Measurements from ENCODE around the gene C19orf53. TPM values are rescaled to one million over a fixed set of nuclear protein-coding genes. Genes with fewer than 3 reads are reported as not detected.

The C19orf53 gene
- polyA plus RNA-seq, 1 donor (not counting 4 experiments of a cell fraction or from before 2014, with no cell fraction given): 143 TPM

GRCh38 chr19:13817615-13818371, 43.5 kb downstream of the C19orf53 start:
- no peak for DNase-seq (ENCODE audit: low read depth, low spot score)
- Histone ChIP-seq H3K9me1 (ENCODE audit: control insufficient read depth, extremely low read depth, insufficient read depth, low read length) (no peaks in the 10 kb centered on the region), H3K36me3 (ENCODE audit: control insufficient read depth in 2 of 2, extremely low read depth in 1 of 2, insufficient read depth in 2 of 2, low read length in 2 of 2) (peaks cover 0 to 19% of the 10 kb centered on the region in 2 experiments), H3K4me3 (ENCODE audit: control insufficient read depth in 2 of 3, extremely low read depth in 1 of 3, insufficient read depth in 2 of 3, low read depth in 1 of 3, low read length in 3 of 3) (no peak overlapping the region), H3K9me3 (ENCODE audit: control insufficient read depth, low read depth, low read length) (no peaks in the 10 kb centered on the region), H3K79me2 (ENCODE audit: control insufficient read depth, insufficient read depth, low read length) (no peaks in the 10 kb centered on the region), H3K9ac (ENCODE audit: control insufficient read depth, extremely low read depth, insufficient read depth, low read length) (no peak overlapping the region), H3K27ac (ENCODE audit: control insufficient read depth, insufficient read depth, low read length) (no peak overlapping the region), H3K4me1 (ENCODE audit: control insufficient read depth, extremely low read depth, insufficient read depth, low read length) (no peaks in the 10 kb centered on the region), H3K4me2 (ENCODE audit: control insufficient read depth, extremely low read depth, insufficient read depth, low read depth, low read length) (peak overlapping the region; percentile 6), H2AFZ (ENCODE audit: control insufficient read depth, low read length) (no peak overlapping the region), H3K27me3 (ENCODE audit: control insufficient read depth, extremely low read depth, insufficient read depth, low read length) (no peaks in the 10 kb centered on the region), H4K20me1 (ENCODE audit: control insufficient read depth, extremely low read depth, insufficient read depth, low read length) (no peaks in the 10 kb centered on the region)
- dilution Hi-C loops (cut with MboI; ENCODE audit: extremely low pct_ligation_motif_present, low sequenced_read_pairs): no loop called here
- FAIRE-seq: no peak
- TF ChIP-seq EZH2 (IDR thresholded peaks at IDR 0.05; ENCODE audit: low read length): no peak
- no peak for TF ChIP-seq CTCF (optimal IDR thresholded peaks at IDR 0.05 in 1 of 3, IDR thresholded peaks at IDR 0.05 in 1 of 3, conservative IDR thresholded peaks at IDR 0.05 in 1 of 3; ENCODE audit: extremely low read depth in 1 of 3, insufficient read depth in 2 of 3, low read length in 3 of 3)

- no peaks in the 10 kb centered on the region for H3K9me1 ChIP-seq (ENCODE audit: control insufficient read depth, extremely low read depth, insufficient read depth, low read length)
- no peaks in the 10 kb centered on the region for H3K4me1 ChIP-seq (ENCODE audit: control insufficient read depth, extremely low read depth, insufficient read depth, low read length)
- no peaks in the 10 kb centered on the region for H4K20me1 ChIP-seq (ENCODE audit: control insufficient read depth, extremely low read depth, insufficient read depth, low read length)
- H3K27ac ChIP-seq (ENCODE audit: control insufficient read depth, insufficient read depth, low read length): no peak overlapping the region
- no peaks in the 10 kb centered on the region for H3K27me3 ChIP-seq (ENCODE audit: control insufficient read depth, extremely low read depth, insufficient read depth, low read length)
- H2AFZ ChIP-seq (ENCODE audit: control insufficient read depth, low read length): no peak overlapping the region
- H3K36me3 ChIP-seq (ENCODE audit: control insufficient read depth in 2 of 2, extremely low read depth in 1 of 2, insufficient read depth in 2 of 2, low read length in 2 of 2): peaks cover 0 to 15% of the 10 kb centered on the region in 2 experiments
- no peak for DNase-seq (ENCODE audit: low read depth, low spot score)
- no peaks in the 10 kb centered on the region for H3K79me2 ChIP-seq (ENCODE audit: control insufficient read depth, insufficient read depth, low read length)
- dilution Hi-C loops (cut with MboI; ENCODE audit: extremely low pct_ligation_motif_present, low sequenced_read_pairs): no loop called here
- H3K9ac ChIP-seq (ENCODE audit: control insufficient read depth, extremely low read depth, insufficient read depth, low read length): no peak overlapping the region
- no peak for TF ChIP-seq EZH2 (IDR thresholded peaks at IDR 0.05; ENCODE audit: low read length)
- TF ChIP-seq CTCF (optimal IDR thresholded peaks at IDR 0.05 in 1 of 3, IDR thresholded peaks at IDR 0.05 in 1 of 3, conservative IDR thresholded peaks at IDR 0.05 in 1 of 3; ENCODE audit: extremely low read depth in 1 of 3, insufficient read depth in 2 of 3, low read length in 3 of 3): no peak
- H3K9me3 ChIP-seq (ENCODE audit: control insufficient read depth, low read depth, low read length): no peaks in the 10 kb centered on the region
- H3K4me2 ChIP-seq (ENCODE audit: control insufficient read depth, extremely low read depth, insufficient read depth, low read depth, low read length): no peak overlapping the region
- H3K4me3 ChIP-seq (ENCODE audit: control insufficient read depth in 2 of 3, extremely low read depth in 1 of 3, insufficient read depth in 2 of 3, low read depth in 1 of 3, low read length in 3 of 3): no peak overlapping the region
- FAIRE-seq: no peak
Measured at GRCh38 chr19:13819238-13819637, 45.0 kb downstream of the C19orf53 start.
